Stomach (tissue), 4 donors: ENCODE measurements around the gene ITPR2.

Source experiments
- CTCF ChIP-seq, 7 experiments: fragments of 450-650 bp in 4 of 7; fragments of 200-600 bp in 3 of 7; sonication (generic) in 3 of 7; IDR thresholded peaks; one replicate each; pipeline ENCODE4 v1.5.1; 2016 to 2019; ENCODE audit warnings: antibody characterized with exemption in 7 of 7, control low read depth in 2 of 7, mild to moderate bottlenecking in 1 of 7
- POLR2AphosphoS5 ChIP-seq, 3 donors: sonication (generic); formaldehyde crosslinking; IDR thresholded peaks; one replicate each; pipeline ENCODE4 v1.6.1; 2016; ENCODE audit warnings: antibody characterized with exemption in 3 of 3

GRCh38 chr12:26539131-26539530 is 293.9 kb downstream of the ITPR2 start:
- no peak for TF ChIP-seq CTCF (IDR thresholded peaks at IDR 0.05)
- no peak for TF ChIP-seq POLR2AphosphoS5 (IDR thresholded peaks at IDR 0.05)
